Measurements from ENCODE around the gene HENMT1. TPM values are rescaled to one million over a fixed set of nuclear protein-coding genes. Genes with fewer than 3 reads are reported as not detected.

HENMT1 gene
- total RNA-seq (2014; rRNA removed; shearing (Covaris generic)): 2.2 and 3.1 TPM in 2 replicates

DNA sequence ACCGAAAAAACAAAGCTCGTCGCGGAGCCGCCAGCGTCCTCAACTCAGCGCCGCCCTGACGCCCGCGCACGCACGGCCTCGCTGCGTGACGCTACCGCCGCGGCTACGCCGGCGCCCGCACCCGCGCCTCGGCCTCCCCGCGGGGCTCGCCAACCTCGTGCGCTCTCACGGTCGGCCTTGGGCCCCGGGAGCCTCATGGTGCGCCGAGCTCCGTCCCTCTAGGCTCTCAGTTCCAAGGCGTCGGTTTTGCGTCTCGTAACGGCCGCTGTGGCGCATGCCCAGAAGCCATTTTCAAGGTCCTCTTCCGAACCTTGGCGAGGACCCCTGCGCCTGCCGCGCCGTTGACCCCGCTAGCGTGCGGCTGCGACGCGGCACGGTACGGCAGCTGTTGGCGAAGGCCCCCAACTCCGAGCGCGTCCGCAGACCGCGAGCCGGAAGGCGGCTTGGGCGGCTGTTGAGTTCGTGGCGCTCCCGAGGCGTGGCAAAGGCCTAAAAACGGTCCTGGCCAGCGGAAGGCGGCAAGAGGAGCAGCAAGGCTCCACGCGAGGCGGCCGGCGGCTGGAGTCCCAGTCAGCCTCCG is at the start of gene HENMT1:
HENMT1 (minus strand) TSS at position 64 of the 580 bp plus-strand sequence. CDS start 1,209 bp downstream, outside the sequence.

DNA sequence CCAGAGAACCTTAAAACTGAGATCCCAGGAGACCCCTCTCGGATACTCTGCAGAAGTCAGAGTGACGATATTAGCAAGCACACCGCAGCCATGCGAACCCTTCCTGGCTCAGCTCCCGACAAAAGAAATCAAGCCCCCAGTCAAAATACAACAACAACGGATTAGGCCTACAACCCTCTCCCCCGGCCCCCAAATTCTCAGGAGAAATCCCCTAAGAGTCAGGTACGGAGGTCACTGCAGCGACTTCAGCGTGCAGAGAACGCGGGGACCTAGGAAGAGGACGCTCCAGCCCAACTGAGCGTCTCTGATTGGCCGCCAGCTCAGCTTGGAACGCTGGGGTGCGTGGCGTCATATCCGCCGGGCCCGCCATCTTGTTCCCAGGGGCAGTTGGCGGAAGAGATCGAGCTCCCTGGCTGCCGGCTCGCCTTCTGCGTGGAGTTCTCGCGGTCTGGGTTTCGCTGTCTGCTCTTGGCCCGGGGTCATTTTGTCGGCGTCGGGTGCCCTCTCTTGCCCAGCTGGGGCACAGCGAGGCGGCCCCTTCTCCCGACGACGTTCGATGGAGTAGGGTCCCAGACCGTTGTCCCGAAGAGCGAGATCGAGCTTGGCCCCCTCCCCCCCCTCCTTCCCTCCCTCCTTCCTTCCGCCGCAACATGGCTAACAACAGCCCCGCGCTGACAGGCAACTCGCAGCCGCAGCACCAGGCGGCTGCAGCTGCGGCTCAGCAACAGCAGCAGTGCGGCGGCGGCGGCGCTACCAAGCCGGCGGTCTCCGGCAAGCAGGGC is 31.2 kb upstream of the HENMT1 start, which contains the start of gene PRPF38B:
PRPF38B (plus strand) TSS at position 369 of the 782 bp plus-strand sequence; CDS start at position 651, 282 bp downstream.

Other genes with a start within 250 kb of the HENMT1 start
- gene NBPF6, start 210.8 kb downstream of the HENMT1 start, total RNA-seq (2014; rRNA removed; shearing (Covaris generic)): 1.4 and 1.8 TPM in 2 replicates
- 4.7 and 5.5 TPM in 2 replicates for gene EEIG2, start 101.0 kb downstream of the HENMT1 start, total RNA-seq (2014; rRNA removed; shearing (Covaris generic))
- gene PRPF38B, start 31.2 kb upstream of the HENMT1 start, total RNA-seq (2014; rRNA removed; shearing (Covaris generic)): 18.6 and 20.4 TPM in 2 replicates
- 0.34 TPM in 1 of 2 replicates, not detected in the other for gene FNDC7, start 51.8 kb upstream of the HENMT1 start, total RNA-seq (2014; rRNA removed; shearing (Covaris generic))
- gene STXBP3, start 85.6 kb upstream of the HENMT1 start, total RNA-seq (2014; rRNA removed; shearing (Covaris generic)): 24.3 and 26.1 TPM in 2 replicates
- 1.2 and 1.7 TPM in 2 replicates for gene AKNAD1, start 196.0 kb upstream of the HENMT1 start, total RNA-seq (2014; rRNA removed; shearing (Covaris generic))
- 22.4 and 25.4 TPM in 2 replicates for gene GPSM2, start 215.9 kb upstream of the HENMT1 start, total RNA-seq (2014; rRNA removed; shearing (Covaris generic))

Data from A375 (cell line).